AG08396 (cell line): Measurements from ENCODE around the gene PRKAR2A.
"Not testable (repeated sequence)": the region's sequence is repeated elsewhere in the genome, so short reads cannot be mapped to it uniquely, and the experiment has no call there.

Source experiments
- DNase-seq: peaks from one replicate; pipeline ENCODE4 v3.0.0; 2012; ENCODE audit warnings: low spot score, mixed read lengths

Gene PRKAR2A

GRCh38 chr3:48835650-48836366 lies 11.9 kb downstream of the PRKAR2A start:
- no peak for DNase-seq

GRCh38 chr3:48832684-48833083 lies 15.0 kb downstream of the PRKAR2A start:
- DNase-seq = no peak

- no peak for DNase-seq
These were observed 17.0 kb downstream of the PRKAR2A start for GRCh38 chr3:48830715-48831114.

- not testable (repeated sequence) for DNase-seq
These were observed 18.1 kb downstream of the PRKAR2A start for GRCh38 chr3:48829525-48829924.

GRCh38 chr3:48827874-48828273 lies 19.8 kb downstream of the PRKAR2A start:
- not testable (repeated sequence) for DNase-seq

- peak; percentile 30 for DNase-seq
These were observed 21.2 kb downstream of the PRKAR2A start for GRCh38 chr3:48826451-48826850.

GRCh38 chr3:48820612-48821324 lies 26.9 kb downstream of the PRKAR2A start:
- DNase-seq = peak; percentile 27

- no peak for DNase-seq
These were observed 28.1 kb downstream of the PRKAR2A start for GRCh38 chr3:48819234-48820221.

- no peak for DNase-seq
These were observed 36.1 kb downstream of the PRKAR2A start for GRCh38 chr3:48811524-48811923.

GRCh38 chr3:48804930-48805329 lies 42.7 kb downstream of the PRKAR2A start:
- DNase-seq = no peak

GRCh38 chr3:48800831-48801230 lies 46.8 kb downstream of the PRKAR2A start:
- not testable (repeated sequence) for DNase-seq

GRCh38 chr3:48798998-48799397 lies 48.7 kb downstream of the PRKAR2A start:
- DNase-seq = no peak

GRCh38 chr3:48797626-48798025 lies 50.0 kb downstream of the PRKAR2A start:
- no peak for DNase-seq

GRCh38 chr3:48795997-48796732 lies 51.5 kb downstream of the PRKAR2A start:
- no peak for DNase-seq

GRCh38 chr3:48793484-48793883 lies 54.2 kb downstream of the PRKAR2A start:
- not testable (repeated sequence) for DNase-seq

GRCh38 chr3:48789665-48790064 lies 58.0 kb downstream of the PRKAR2A start:
- DNase-seq = no peak

GRCh38 chr3:48788544-48789162 lies 59.0 kb downstream of the PRKAR2A start:
- DNase-seq = no peak

GRCh38 chr3:48784426-48785120 lies 63.1 kb downstream of the PRKAR2A start:
- peak; percentile 16 for DNase-seq

- DNase-seq = no peak
These were observed 64.4 kb downstream of the PRKAR2A start for GRCh38 chr3:48783304-48783703.

- DNase-seq = no peak
These were observed 65.6 kb downstream of the PRKAR2A start for GRCh38 chr3:48782046-48782445.
